Liver (tissue), 9 donors: Measurements from ENCODE around the gene DNAI1. TPM values are rescaled to one million over a fixed set of nuclear protein-coding genes. Genes with fewer than 3 reads are reported as not detected.

Experiments
- DNase-seq: peaks from one replicate; pipeline ENCODE4 v3.0.0-alpha.2; 2017; ENCODE audit warnings: low spot score
- H3K27ac ChIP-seq, 2 donors: one replicate each; pipeline ENCODE4 v1.7.0; 2013; ENCODE audit warnings: inconsistent platforms in 2 of 2, low read length in 2 of 2, control low read depth in 1 of 2, low read depth in 1 of 2, mild to moderate bottlenecking in 1 of 2
- H3K27me3 ChIP-seq, 4 donors: one replicate each; pipeline versions ENCODE4 v1.6.1 to v1.7.0; 2013; ENCODE audit warnings: low read length in 3 of 4, inconsistent platforms in 1 of 4, mild to moderate bottlenecking in 1 of 4, moderate library complexity in 1 of 4; ENCODE audit not compliant: control insufficient read depth in 4 of 4, insufficient read depth in 4 of 4
- H3K36me3 ChIP-seq, 4 donors: one replicate each; pipeline versions ENCODE4 v1.6.1 to v1.7.0; 2013; ENCODE audit warnings: low read length in 3 of 4, mild to moderate bottlenecking in 3 of 4, low read depth in 1 of 4, moderate library complexity in 1 of 4; ENCODE audit not compliant: control insufficient read depth in 4 of 4, insufficient read depth in 3 of 4
- H3K4me1 ChIP-seq, 4 donors: one replicate each; pipeline versions ENCODE4 v1.6.1 to v1.7.0; 2013; ENCODE audit warnings: low read length in 3 of 4, mild to moderate bottlenecking in 3 of 4, moderate library complexity in 1 of 4; ENCODE audit not compliant: control insufficient read depth in 4 of 4, insufficient read depth in 4 of 4
- H3K4me3 ChIP-seq, 3 donors: one replicate each; pipeline versions ENCODE4 v1.6.1 to v1.7.0; 2013; ENCODE audit warnings: low read length in 3 of 3, control low read depth in 1 of 3, low read depth in 1 of 3, mild to moderate bottlenecking in 1 of 3
- H3K9ac ChIP-seq, 2 donors: one replicate each; pipeline ENCODE4 v1.7.0; 2013; ENCODE audit warnings: low read length in 2 of 2, mild to moderate bottlenecking in 2 of 2, moderate library complexity in 2 of 2, control low read depth in 1 of 2, low read depth in 1 of 2
- H3K9me3 ChIP-seq, 4 donors: one replicate each; pipeline versions ENCODE4 v1.6.1 to v1.7.0; 2013; ENCODE audit warnings: low read length in 3 of 4; ENCODE audit not compliant: control insufficient read depth in 4 of 4
- ATF3 ChIP-seq: IDR thresholded peaks from 2 replicates; pipeline ENCODE4 v1.6.1; 2016; ENCODE audit warnings: antibody characterized with exemption
- CTCF ChIP-seq: fragments of 150-350 bp; IDR thresholded peaks from 2 replicates; pipeline ENCODE4 v1.5.1; 2017; ENCODE audit warnings: improper control_type of control experiment, low read depth, low read length; ENCODE audit not compliant: missing input control
- EGR1 ChIP-seq, 2 donors: IDR thresholded peaks; 2 replicates each; pipeline ENCODE4 v1.6.1; 2016 to 2018; ENCODE audit warnings: antibody characterized with exemption in 2 of 2, low read depth in 2 of 2
- FOXA1 ChIP-seq: IDR thresholded peaks from 2 replicates; pipeline ENCODE4 v1.6.1; 2016; ENCODE audit warnings: antibody characterized with exemption
- FOXA2 ChIP-seq: IDR thresholded peaks from 2 replicates; pipeline ENCODE4 v1.6.1; 2016; ENCODE audit warnings: antibody characterized with exemption
- GABPA ChIP-seq, 2 donors: IDR thresholded peaks in 1 of 2; conservative IDR thresholded peaks in 1 of 2; 2 replicates each; pipeline ENCODE4 v1.6.1; 2016; ENCODE audit warnings: antibody characterized with exemption in 2 of 2, mild to moderate bottlenecking in 1 of 2, moderate library complexity in 1 of 2
- HNF4A ChIP-seq, 2 donors: conservative IDR thresholded peaks; 2 replicates each; pipeline ENCODE4 v1.6.1; 2016; ENCODE audit warnings: antibody characterized with exemption in 2 of 2, mild to moderate bottlenecking in 2 of 2
- HNF4G ChIP-seq: IDR thresholded peaks from 2 replicates; pipeline ENCODE4 v1.6.1; 2016; ENCODE audit warnings: antibody characterized with exemption
- MAX ChIP-seq: IDR thresholded peaks from 2 replicates; pipeline ENCODE4 v1.6.1; 2016; ENCODE audit warnings: antibody characterized with exemption
- NR2F2 ChIP-seq: IDR thresholded peaks from 2 replicates; pipeline ENCODE4 v1.6.1; 2016; ENCODE audit warnings: antibody characterized with exemption
- RAD21 ChIP-seq, 2 donors: IDR thresholded peaks; 2 replicates each; pipeline ENCODE4 v1.6.1; 2016; ENCODE audit warnings: antibody characterized with exemption in 2 of 2, mild to moderate bottlenecking in 2 of 2
- REST ChIP-seq: IDR thresholded peaks from 2 replicates; pipeline ENCODE4 v1.6.1; 2016; ENCODE audit warnings: antibody characterized with exemption, mild to moderate bottlenecking
- RXRA ChIP-seq, 2 donors: IDR thresholded peaks; 2 replicates each; pipeline ENCODE4 v1.6.1; 2017 to 2018; ENCODE audit warnings: antibody characterized with exemption in 2 of 2, mild to moderate bottlenecking in 1 of 2
- SP1 ChIP-seq: IDR thresholded peaks from 2 replicates; pipeline ENCODE4 v1.6.1; 2018; ENCODE audit warnings: antibody characterized with exemption, mild to moderate bottlenecking
- TAF1 ChIP-seq: conservative IDR thresholded peaks from 2 replicates; pipeline ENCODE4 v1.6.1; 2016; ENCODE audit warnings: antibody characterized with exemption, mild to moderate bottlenecking
- YY1 ChIP-seq: IDR thresholded peaks from 2 replicates; pipeline ENCODE4 v1.6.1; 2016; ENCODE audit warnings: antibody characterized with exemption, mild to moderate bottlenecking
- ZBTB33 ChIP-seq: IDR thresholded peaks from 2 replicates; pipeline ENCODE4 v1.6.1; 2016; ENCODE audit warnings: antibody characterized with exemption
- WGBS: extraction: QIAGEN DNeasy Blood & Tissue Kit; methylation state at CpG from one replicate; pipeline ENCODE4 v1.1.7; 2013; 5-methylcytosine and 5-hydroxymethylcytosine counted together
- polyA plus RNA-seq, 2 donors: library from polyadenylated mRNA; stranded (reverse) in 1 of 2; unstranded in 1 of 2; fragments of 200-250 nt in 1 of 2; fragments of >200 nt in 1 of 2; fragmentation: Nextera tagmentation in 1 of 2; extraction: Ambion mirVana in 1 of 2; gene quantifications; one replicate each; pipeline versions ENCODE4 v1.2.1 to v1.2.3, GENCODE V29; 2013 to 2015
- total RNA-seq, 2 donors: library from RNA; depleted of rRNA; stranded (reverse); fragments of >200 nt; gene quantifications; one replicate each; pipeline ENCODE4 v1.2.3, GENCODE V29; 2014
- donor health status: healthy.
- donor health status: healthy.
- donor health status: healthy.
- donor health status: healthy.
- donor health status: healthy.

Gene DNAI1
- total and polyA plus RNA-seq, 4 donors, result not detected

GRCh38 chr9:34553511-34554021 is 95.0 kb downstream of the DNAI1 start:
- H3K27me3 ChIP-seq, result no peaks in the 10 kb centered on the region
- H3K4me3 ChIP-seq, result no peak overlapping the region
- no peak overlapping the region for H3K27ac ChIP-seq
- no peak for DNase-seq
- no peaks in the 10 kb centered on the region for H3K9me3 ChIP-seq
- no peak for TF ChIP-seq EGR1 (IDR thresholded peaks at IDR 0.05; ENCODE audit: low read depth in 2 of 2)
- no peak for TF ChIP-seq ATF3
- TF ChIP-seq TAF1, result no peak
- TF ChIP-seq RXRA (IDR thresholded peaks at IDR 0.05), result no peak
- TF ChIP-seq ZBTB33, result no peak
- TF ChIP-seq NR2F2, result no peak
- TF ChIP-seq FOXA1, result no peak
- TF ChIP-seq YY1, result no peak
- no peak for TF ChIP-seq RAD21 (IDR thresholded peaks at IDR 0.05)
- TF ChIP-seq HNF4A (conservative IDR thresholded peaks at IDR 0.05), result no peak
- TF ChIP-seq MAX, result no peak
- TF ChIP-seq CTCF, result no peak
- no peak for TF ChIP-seq GABPA (IDR thresholded peaks at IDR 0.05 in 1 of 2, conservative IDR thresholded peaks at IDR 0.05 in 1 of 2)
- no peak overlapping the region for H3K9ac ChIP-seq
- 90% methylated on average over 18 of the region's 18 CpGs for WGBS
- no peaks in the 10 kb centered on the region for H3K36me3 ChIP-seq
- peaks cover 7 to 17% (median 13%) of the 10 kb centered on the region in 4 donors for H3K4me1 ChIP-seq

GRCh38 chr9:34554211-34555001 is 95.8 kb downstream of the DNAI1 start:
- no peak for DNase-seq
- WGBS, result 83% methylated on average over 16 of the region's 16 CpGs
- TF ChIP-seq ZBTB33 (no peak), SP1 (no peak), RAD21 (IDR thresholded peaks at IDR 0.05) (no peak), HNF4G (no peak), EGR1 (IDR thresholded peaks at IDR 0.05; ENCODE audit: low read depth in 2 of 2) (no peak), ATF3 (no peak), YY1 (no peak), NR2F2 (no peak), HNF4A (conservative IDR thresholded peaks at IDR 0.05) (no peak), REST (no peak), MAX (no peak), RXRA (IDR thresholded peaks at IDR 0.05) (no peak), FOXA2 (no peak)

More at GRCh38 chr9:34554211-34555001, 95.8 kb downstream of the DNAI1 start:
- no peaks in the 10 kb centered on the region for H3K36me3 ChIP-seq
- no peak overlapping the region for H3K4me3 ChIP-seq
- peaks cover 7 to 18% (median 13%) of the 10 kb centered on the region in 4 donors for H3K4me1 ChIP-seq
- H3K9me3 ChIP-seq, result no peaks in the 10 kb centered on the region
- H3K27ac ChIP-seq, result no peak overlapping the region
- no peak overlapping the region for H3K9ac ChIP-seq
- H3K27me3 ChIP-seq, result no peaks in the 10 kb centered on the region
